Spleen (tissue), 7 donors: Measurements from ENCODE around the gene TTC9C.

Source experiments
- POLR2AphosphoS5 ChIP-seq, 3 donors: sonication (generic); formaldehyde crosslinking; IDR thresholded peaks; one replicate each; pipeline ENCODE4 v1.5.1; 2017; ENCODE audit warnings: antibody characterized with exemption in 3 of 3
- TF ChIP-seq, protein P1 (sequence below), 11 experiments: fragments of 200-600 bp in 7 of 11; fragments of 450-650 bp in 4 of 11; sonication (generic) in 4 of 11; IDR thresholded peaks in 8 of 11; conservative IDR thresholded peaks in 3 of 11; 1 replicate in 7 of 11; 2 replicates in 4 of 11; pipeline versions ENCODE4 v1.4.0 to v1.8.0; 2016 to 2021; ENCODE audit warnings: antibody characterized with exemption in 11 of 11, inconsistent platforms in 4 of 11, mild to moderate bottlenecking in 1 of 11
- donor health status: DM: no; HTN: no; CAD: no; lungs with moderate emphysema.
- donor health status: DM: no; HTN: no; CAD: no.
- donor health status: DM: no; HTN: no; CAD: no.

DNA sequence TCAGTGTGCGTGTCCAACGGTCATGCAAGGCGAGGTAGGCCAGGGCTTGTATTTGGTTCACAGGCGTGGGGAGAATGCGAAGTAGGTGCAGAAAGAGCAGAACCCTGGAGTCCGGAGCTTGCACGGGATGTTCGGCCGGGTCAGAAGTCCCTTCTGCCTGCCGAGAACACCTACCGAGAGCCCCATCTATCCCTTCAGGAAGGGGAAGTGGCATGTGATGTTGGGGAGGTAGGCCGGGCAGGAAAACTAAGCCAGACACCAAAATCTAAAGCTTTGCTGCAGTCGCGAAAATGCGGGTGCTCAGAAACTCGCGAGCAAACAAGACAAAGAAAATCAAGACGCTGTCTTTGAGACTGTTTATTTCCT, 42.5 kb downstream of the TTC9C start:
- TF ChIP-seq, protein P1, sequence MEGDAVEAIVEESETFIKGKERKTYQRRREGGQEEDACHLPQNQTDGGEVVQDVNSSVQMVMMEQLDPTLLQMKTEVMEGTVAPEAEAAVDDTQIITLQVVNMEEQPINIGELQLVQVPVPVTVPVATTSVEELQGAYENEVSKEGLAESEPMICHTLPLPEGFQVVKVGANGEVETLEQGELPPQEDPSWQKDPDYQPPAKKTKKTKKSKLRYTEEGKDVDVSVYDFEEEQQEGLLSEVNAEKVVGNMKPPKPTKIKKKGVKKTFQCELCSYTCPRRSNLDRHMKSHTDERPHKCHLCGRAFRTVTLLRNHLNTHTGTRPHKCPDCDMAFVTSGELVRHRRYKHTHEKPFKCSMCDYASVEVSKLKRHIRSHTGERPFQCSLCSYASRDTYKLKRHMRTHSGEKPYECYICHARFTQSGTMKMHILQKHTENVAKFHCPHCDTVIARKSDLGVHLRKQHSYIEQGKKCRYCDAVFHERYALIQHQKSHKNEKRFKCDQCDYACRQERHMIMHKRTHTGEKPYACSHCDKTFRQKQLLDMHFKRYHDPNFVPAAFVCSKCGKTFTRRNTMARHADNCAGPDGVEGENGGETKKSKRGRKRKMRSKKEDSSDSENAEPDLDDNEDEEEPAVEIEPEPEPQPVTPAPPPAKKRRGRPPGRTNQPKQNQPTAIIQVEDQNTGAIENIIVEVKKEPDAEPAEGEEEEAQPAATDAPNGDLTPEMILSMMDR (IDR thresholded peaks at IDR 0.05 in 8 of 11, conservative IDR thresholded peaks at IDR 0.05 in 3 of 11) = no peak
- TF ChIP-seq POLR2AphosphoS5 (IDR thresholded peaks at IDR 0.05) = no peak
